ENCODE data around the gene MRAS. TPM values are rescaled to one million over a fixed set of nuclear protein-coding genes. Genes with fewer than 3 reads are reported as not detected.
"Not testable (repeated sequence)": the region's sequence is repeated elsewhere in the genome, so short reads cannot be mapped to it uniquely, and the experiment has no call there.

MRAS gene
- total RNA-seq, 2 experiments from 2014 or later, result 0.07 TPM; not detected in 1

GRCh38 chr3:138449490-138449889, 101.1 kb downstream of the MRAS start:
- no peaks in the 10 kb centered on the region for H3K4me1 Mint-ChIP-seq (ENCODE audit: low read depth)
- DNase-seq (no peak), ATAC-seq (no peak)
- TF ChIP-seq, protein P1, sequence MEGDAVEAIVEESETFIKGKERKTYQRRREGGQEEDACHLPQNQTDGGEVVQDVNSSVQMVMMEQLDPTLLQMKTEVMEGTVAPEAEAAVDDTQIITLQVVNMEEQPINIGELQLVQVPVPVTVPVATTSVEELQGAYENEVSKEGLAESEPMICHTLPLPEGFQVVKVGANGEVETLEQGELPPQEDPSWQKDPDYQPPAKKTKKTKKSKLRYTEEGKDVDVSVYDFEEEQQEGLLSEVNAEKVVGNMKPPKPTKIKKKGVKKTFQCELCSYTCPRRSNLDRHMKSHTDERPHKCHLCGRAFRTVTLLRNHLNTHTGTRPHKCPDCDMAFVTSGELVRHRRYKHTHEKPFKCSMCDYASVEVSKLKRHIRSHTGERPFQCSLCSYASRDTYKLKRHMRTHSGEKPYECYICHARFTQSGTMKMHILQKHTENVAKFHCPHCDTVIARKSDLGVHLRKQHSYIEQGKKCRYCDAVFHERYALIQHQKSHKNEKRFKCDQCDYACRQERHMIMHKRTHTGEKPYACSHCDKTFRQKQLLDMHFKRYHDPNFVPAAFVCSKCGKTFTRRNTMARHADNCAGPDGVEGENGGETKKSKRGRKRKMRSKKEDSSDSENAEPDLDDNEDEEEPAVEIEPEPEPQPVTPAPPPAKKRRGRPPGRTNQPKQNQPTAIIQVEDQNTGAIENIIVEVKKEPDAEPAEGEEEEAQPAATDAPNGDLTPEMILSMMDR (IDR thresholded peaks at IDR 0.05), result no peak
- no peaks in the 10 kb centered on the region for H3K9me3 Mint-ChIP-seq
- no peaks in the 10 kb centered on the region for H3K27me3 Mint-ChIP-seq
- CTCF ChIA-PET, result interaction anchor here (1.2 kb wide), 1 partner anchor 32 kb away, joined by 3 read pairs; no protein-coding TSS in a partner anchor
- H3K36me3 Mint-ChIP-seq (ENCODE audit: low read depth), result no peaks in the 10 kb centered on the region
- intact Hi-C loops (cut with micrococcal nuclease), result no loop called here
- no peak overlapping the region for H3K27ac Mint-ChIP-seq
- POLR2A ChIA-PET, result no interaction called here
- no peak overlapping the region for H3K4me3 Mint-ChIP-seq

- ATAC-seq, result no peak
- Mint-ChIP-seq H3K9me3 (no peaks in the 10 kb centered on the region), H3K4me3 (no peak overlapping the region), H3K4me1 (ENCODE audit: low read depth) (no peaks in the 10 kb centered on the region), H3K36me3 (ENCODE audit: low read depth) (no peaks in the 10 kb centered on the region), H3K27ac (no peak overlapping the region), H3K27me3 (no peaks in the 10 kb centered on the region)
- intact Hi-C loops (cut with micrococcal nuclease), result no loop called here
- POLR2A ChIA-PET, result no interaction called here
- DNase-seq, result no peak
- CTCF ChIA-PET, result interaction anchor here (1.2 kb wide), 2 partner anchors 32 to 486 kb away, joined by 3 read pairs; no protein-coding TSS in a partner anchor
- TF ChIP-seq, protein P1 (IDR thresholded peaks at IDR 0.05), result no peak
Observed at GRCh38 chr3:138450181-138450580, 101.8 kb downstream of the MRAS start.

- TF ChIP-seq, protein P1 (IDR thresholded peaks at IDR 0.05), result no peak
- ATAC-seq, result no peak
- Mint-ChIP-seq H3K4me1 (ENCODE audit: low read depth) (no peaks in the 10 kb centered on the region), H3K27ac (no peak overlapping the region), H3K4me3 (no peak overlapping the region), H3K27me3 (no peaks in the 10 kb centered on the region), H3K36me3 (ENCODE audit: low read depth) (no peaks in the 10 kb centered on the region), H3K9me3 (no peaks in the 10 kb centered on the region)
- intact Hi-C loops (cut with micrococcal nuclease), result no loop called here
- CTCF ChIA-PET, result interaction anchor here (1.2 to 1.6 kb wide), 3 partner anchors 33 to 485 kb away, joined by 3 read pairs; no protein-coding TSS in a partner anchor
- DNase-seq, result no peak
- POLR2A ChIA-PET, result no interaction called here
Observed at GRCh38 chr3:138450704-138451424, 102.5 kb downstream of the MRAS start.

DNA sequence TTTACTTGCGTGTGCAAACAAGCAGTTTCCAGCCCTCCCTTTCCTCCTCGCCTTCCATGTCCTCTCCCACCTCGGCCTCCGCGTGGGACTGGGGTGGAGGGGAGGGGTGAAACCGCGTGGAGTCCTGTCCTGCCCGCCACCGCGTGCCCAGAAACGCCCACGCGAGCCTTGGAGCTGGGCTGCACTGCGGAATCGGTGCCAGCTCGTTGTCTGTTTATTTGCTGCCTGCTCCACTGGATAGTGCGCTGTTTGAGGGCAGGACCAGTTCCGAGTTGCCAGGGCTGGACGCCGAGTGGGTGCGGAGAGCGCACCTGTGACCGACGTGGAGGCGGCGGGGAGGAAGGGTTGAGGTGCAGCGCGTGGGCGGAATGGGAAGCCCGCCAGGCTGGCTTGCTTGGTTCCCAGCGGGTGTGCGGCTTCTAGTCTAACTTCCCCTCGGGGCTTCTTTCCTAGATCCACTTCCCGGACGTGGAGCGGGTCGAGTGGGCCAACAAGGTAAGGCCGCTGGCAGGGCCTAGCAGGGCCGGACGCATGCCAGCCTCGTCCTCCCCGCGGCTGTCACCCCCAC, 103.3 kb downstream of the MRAS start:
- Mint-ChIP-seq H3K4me1 (ENCODE audit: low read depth) (no peaks in the 10 kb centered on the region), H3K27ac (no peak overlapping the region), H3K4me3 (no peak overlapping the region), H3K9me3 (no peaks in the 10 kb centered on the region), H3K27me3 (no peaks in the 10 kb centered on the region), H3K36me3 (ENCODE audit: low read depth) (no peaks in the 10 kb centered on the region)
- intact Hi-C loops (cut with micrococcal nuclease), result no loop called here
- DNase-seq (no peak), ATAC-seq (no peak)
- ChIA-PET CTCF (interaction anchor here (1.6 kb wide), 1 partner anchor 472 kb away, joined by 3 read pairs; no protein-coding TSS in a partner anchor), POLR2A (no interaction called here)
- TF ChIP-seq, protein P1 (IDR thresholded peaks at IDR 0.05), result no peak

- no peaks in the 10 kb centered on the region for H3K9me3 Mint-ChIP-seq
- no peak overlapping the region for H3K27ac Mint-ChIP-seq
- H3K4me3 Mint-ChIP-seq, result no peak overlapping the region
- H3K36me3 Mint-ChIP-seq (ENCODE audit: low read depth), result no peaks in the 10 kb centered on the region
- CTCF ChIA-PET, result interaction anchor here (1.6 kb wide), 1 partner anchor 471 kb away, joined by 3 read pairs; no protein-coding TSS in a partner anchor
- ATAC-seq, result no peak
- intact Hi-C loops (cut with micrococcal nuclease), result no loop called here
- no peaks in the 10 kb centered on the region for H3K4me1 Mint-ChIP-seq (ENCODE audit: low read depth)
- POLR2A ChIA-PET, result no interaction called here
- no peaks in the 10 kb centered on the region for H3K27me3 Mint-ChIP-seq
- TF ChIP-seq, protein P1 (IDR thresholded peaks at IDR 0.05), result no peak
- DNase-seq, result no peak
Observed at GRCh38 chr3:138452436-138452835, 104.1 kb downstream of the MRAS start.

- H3K4me1 Mint-ChIP-seq (ENCODE audit: low read depth); intact Hi-C loops (cut with micrococcal nuclease); CTCF ChIA-PET: not testable (repeated sequence)
Observed at GRCh38 chr3:138453940-138454339, 105.6 kb downstream of the MRAS start.

More at GRCh38 chr3:138453940-138454339, 105.6 kb downstream of the MRAS start:
- ATAC-seq; H3K4me3 Mint-ChIP-seq; H3K27me3 Mint-ChIP-seq; H3K9me3 Mint-ChIP-seq; H3K27ac Mint-ChIP-seq; POLR2A ChIA-PET; DNase-seq; H3K36me3 Mint-ChIP-seq (ENCODE audit: low read depth): not testable (repeated sequence)
